Adrenal gland (tissue), 12 donors: ENCODE measurements around the gene DPP10. TPM values are rescaled to one million over a fixed set of nuclear protein-coding genes. Genes with fewer than 3 reads are reported as not detected.

Experiments used
- DNase-seq, 7 donors: peaks; one replicate each; pipeline ENCODE4 v3.0.0-alpha.2; 2019 to 2020
- H3K27ac ChIP-seq, 5 donors: fragments of 200-600 bp; sonication (generic) in 4 of 5; 1 replicate in 3 of 5; 2 replicates in 2 of 5; pipeline versions ENCODE4 v1.5.1 to v1.8.0; 2016 to 2020; ENCODE audit warnings: mild to moderate bottlenecking in 1 of 5
- H3K27me3 ChIP-seq: fragments of 200-600 bp; 2 replicates; pipeline ENCODE4 v1.8.0; 2021
- H3K36me3 ChIP-seq, 2 donors: fragments of 200-600 bp; replicated peaks in 1 of 2; 1 replicate in 1 of 2; 2 replicates in 1 of 2; pipeline versions ENCODE4 v1.5.1 to v1.8.0; 2018 to 2022
- H3K4me1 ChIP-seq, 2 donors: fragments of 200-600 bp; replicated peaks in 1 of 2; 1 replicate in 1 of 2; 2 replicates in 1 of 2; pipeline versions ENCODE4 v1.5.1 to v1.8.0; 2018 to 2021
- H3K4me3 ChIP-seq, 4 donors: fragments of 200-600 bp; sonication (generic) in 3 of 4; one replicate each; pipeline ENCODE4 v1.5.1; 2016 to 2018
- H3K9me3 ChIP-seq, 3 donors: fragments of 200-600 bp; sonication (generic) in 1 of 3; replicated peaks in 1 of 3; 1 replicate in 2 of 3; 2 replicates in 1 of 3; pipeline versions ENCODE4 v1.5.1 to v1.8.0; 2016 to 2021
- CTCF ChIP-seq, 6 experiments: fragments of 450-650 bp in 4 of 6; fragments of 200-600 bp in 2 of 6; sonication (generic) in 1 of 6; IDR thresholded peaks; 1 replicate in 5 of 6; 2 replicates in 1 of 6; pipeline versions ENCODE4 v1.5.1 to v1.8.0; 2016 to 2021; ENCODE audit warnings: antibody characterized with exemption in 6 of 6, mild to moderate bottlenecking in 2 of 6, moderate library complexity in 1 of 6
- POLR2A ChIP-seq, 2 donors: fragments of 450-650 bp; IDR thresholded peaks; one replicate each; pipeline ENCODE4 v1.6.1; 2017; ENCODE audit warnings: antibody characterized with exemption in 2 of 2, mild to moderate bottlenecking in 2 of 2, moderate library complexity in 1 of 2
- WGBS, 4 donors: extraction: QIAGEN DNeasy Blood & Tissue Kit in 2 of 4; methylation state at CpG; one replicate each; pipeline versions ENCODE4 v1.1.5 to v1.1.7; 2013 to 2017; 5-methylcytosine and 5-hydroxymethylcytosine counted together
- intact Hi-C, 2 donors: fragments of 100-400 bp; cut with DNase I; formaldehyde crosslinking; loops; one replicate each; pipeline versions ENCODE4 v1.14.1 to v1.15.0; 2022 to 2023
- polyA plus RNA-seq, 3 donors: library from polyadenylated mRNA; stranded (reverse); fragments of 200-250 nt in 2 of 3; fragments of 350-450 nt in 1 of 3; fragmentation: Illumina TruSeq in 1 of 3; extraction: RNeasy Lipid Tissue Mini Kit (QIAGEN cat#74804) in 1 of 3; gene quantifications; one replicate each; pipeline ENCODE4 v1.2.3, GENCODE V29; 2013 to 2014
- total RNA-seq, 9 donors: library from RNA; depleted of rRNA in 4 of 9; stranded (reverse); fragments of >200 nt in 4 of 9; fragments of 120-200 nt in 1 of 9; fragmentation: NEBNext Ultra II Directional in 1 of 9; extraction: Animal tissue kit (Norgen Biotek cat#: 25700) in 1 of 9; gene quantifications; one replicate each; pipeline versions ENCODE4 v1.1.0 to v1.2.4, GENCODE V29; 2013 to 2023
- donor health status: healthy with polysubstance abuse.
- donor health status: Bipolar disorder and iron deficiency.
- donor health status: DM: yes; HTN: yes; CAD: no.
- donor health status: DM: no; HTN: no; CAD: no.
- donor health status: DM: no; HTN: no; CAD: no.
- donor health status: DM: yes; HTN: yes; CAD: no.

Gene DPP10
- total and polyA plus RNA-seq, 12 donors = 5.2 to 257 (median 32.0) TPM

DNA sequence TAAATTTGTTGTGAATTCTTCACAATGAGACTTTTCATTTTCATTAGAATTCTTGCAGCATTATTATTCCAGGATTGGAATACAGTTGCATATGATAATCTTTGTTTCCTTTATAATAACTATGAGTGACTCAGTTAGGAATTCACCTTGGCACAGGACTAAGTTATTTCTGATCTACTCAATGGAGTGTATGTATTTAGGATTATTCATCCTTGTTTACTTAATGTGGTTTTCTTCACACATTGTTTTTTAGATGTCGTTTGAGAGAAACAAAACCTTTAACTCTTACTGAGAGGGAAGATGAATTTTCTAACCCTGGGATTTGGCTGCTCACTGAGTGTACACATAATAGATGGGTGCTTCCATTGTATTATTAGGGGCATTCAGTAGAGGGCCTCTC is 970.1 kb downstream of the DPP10 start:
- intact Hi-C loops = no loop called here

DNA sequence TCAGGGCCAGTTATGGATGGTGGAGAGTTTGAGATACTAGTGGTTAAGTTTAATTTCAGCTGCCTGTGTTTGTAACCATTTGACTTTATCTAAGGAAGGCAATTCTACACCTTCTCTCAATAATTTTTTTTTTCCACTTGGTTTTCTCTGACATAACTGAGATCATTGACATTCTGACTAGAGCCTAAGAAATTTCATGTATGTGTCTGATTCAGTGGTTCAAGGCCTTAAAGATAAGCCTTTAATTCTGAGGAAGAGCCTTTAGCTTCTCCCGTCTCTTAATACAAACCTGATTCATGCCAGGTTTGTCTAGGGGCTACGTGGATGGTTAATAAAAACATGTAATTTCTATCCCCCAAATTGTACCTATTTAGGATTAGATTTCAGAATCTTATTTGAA is 971.4 kb downstream of the DPP10 start:
- no peak for TF ChIP-seq CTCF (IDR thresholded peaks at IDR 0.05)
- TF ChIP-seq POLR2A (IDR thresholded peaks at IDR 0.05) = peak in 1 of 2 donors; percentile 32
- Histone ChIP-seq H3K9me3 (peaks cover 0 to under 1% (median 0%) of the 10 kb centered on the region in 3 donors), H3K27ac (peak overlapping the region; percentile 3 to 80 (median 58)), H3K4me3 (peak overlapping the region in 1 of 4 donors; percentile 4), H3K36me3 (no peaks in the 10 kb centered on the region), H3K4me1 (peaks cover 18 to 19% of the 10 kb centered on the region in 2 donors), H3K27me3 (no peaks in the 10 kb centered on the region)
- DNase-seq = no peak
- intact Hi-C loops = no loop called here
- WGBS, 4 donors = 30 to 41% (median 33%) methylated on average over 2 of the region's 2 CpGs

More for the DNA sequence above, 970.1 kb downstream of the DPP10 start:
- Histone ChIP-seq H3K36me3 (no peaks in the 10 kb centered on the region), H3K4me1 (peaks cover 18 to 19% of the 10 kb centered on the region in 2 donors), H3K4me3 (no peak overlapping the region), H3K27ac (peak overlapping the region in 2 of 5 donors; percentile 58 to 71), H3K27me3 (no peaks in the 10 kb centered on the region), H3K9me3 (peaks cover 0 to 2% (median 0%) of the 10 kb centered on the region in 3 donors)
- no peak for TF ChIP-seq CTCF (IDR thresholded peaks at IDR 0.05)
- no peak for TF ChIP-seq POLR2A (IDR thresholded peaks at IDR 0.05)
- DNase-seq = no peak
- WGBS, 4 donors = 0 to 53% (median 35%) methylated on average over 1 of the region's 1 CpG

DNA sequence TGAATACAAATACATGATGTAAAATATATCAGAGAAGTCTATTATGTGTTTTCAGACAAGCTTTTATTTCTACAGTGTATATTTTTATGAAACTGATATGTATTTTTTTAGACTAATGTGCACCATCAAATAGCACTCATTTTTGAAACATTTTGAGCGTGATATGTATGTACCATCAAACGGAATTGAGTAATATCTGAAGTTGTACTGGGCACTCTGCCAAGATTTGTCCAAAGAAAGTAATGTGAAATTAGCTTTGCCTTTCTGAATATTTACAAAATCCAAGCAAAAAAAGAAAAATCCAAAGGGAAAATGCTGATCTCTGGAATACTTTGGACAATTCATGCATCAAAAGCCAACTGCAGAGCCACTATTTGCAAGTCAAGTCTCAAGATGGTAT is 972.0 kb downstream of the DPP10 start:
- Histone ChIP-seq H3K4me1 (peaks cover 18 to 19% of the 10 kb centered on the region in 2 donors), H3K27me3 (no peaks in the 10 kb centered on the region), H3K36me3 (no peaks in the 10 kb centered on the region), H3K9me3 (no peaks in the 10 kb centered on the region), H3K27ac (peak overlapping the region; percentile 10 to 80 (median 58)), H3K4me3 (peak overlapping the region in 1 of 4 donors; percentile 4)
- WGBS, 4 donors = 21 to 31% (median 29%) methylated on average over 2 of the region's 2 CpGs
- no peak for TF ChIP-seq POLR2A (IDR thresholded peaks at IDR 0.05)
- no peak for TF ChIP-seq CTCF (IDR thresholded peaks at IDR 0.05)
- peak in 1 of 7 donors; percentile 40 for DNase-seq
- intact Hi-C loops = no loop called here

GRCh38 chr2:115422004-115422634 is 979.7 kb downstream of the DPP10 start:
- 19 to 41% (median 37%) methylated on average over 3 of the region's 3 CpGs for WGBS, 4 donors
- no peak for DNase-seq
- TF ChIP-seq POLR2A (IDR thresholded peaks at IDR 0.05) = no peak
- TF ChIP-seq CTCF (IDR thresholded peaks at IDR 0.05) = no peak
- H3K36me3 ChIP-seq = no peaks in the 10 kb centered on the region
- H3K27ac ChIP-seq = peak overlapping the region; percentile 20 to 69 (median 39)
- H3K9me3 ChIP-seq = no peaks in the 10 kb centered on the region
- H3K4me3 ChIP-seq = no peak overlapping the region
- H3K27me3 ChIP-seq = no peaks in the 10 kb centered on the region
- intact Hi-C loops = no loop called here
- H3K4me1 ChIP-seq = no peaks in the 10 kb centered on the region
